Renal cortical epithelial cell (primary cell): ENCODE results near the gene CREB5. TPM values are rescaled to one million over a fixed set of nuclear protein-coding genes. Genes with fewer than 3 reads are reported as not detected.
"Not testable (repeated sequence)": the region's sequence is repeated elsewhere in the genome, so short reads cannot be mapped to it uniquely, and the experiment has no call there.

ENCODE experiments used
- DNase-seq: peaks from one replicate; pipeline ENCODE4 v3.0.0-alpha.2; 2011; ENCODE audit warnings: low read depth
- total RNA-seq: library from RNA; depleted of rRNA; stranded (reverse); fragments of >200 nt; gene quantifications from 2 replicates; pipeline ENCODE4 v1.2.3, GENCODE V29; 2014

CREB5 gene
- total RNA-seq, 1 donor from 2014 or later: 14.1 TPM

DNA sequence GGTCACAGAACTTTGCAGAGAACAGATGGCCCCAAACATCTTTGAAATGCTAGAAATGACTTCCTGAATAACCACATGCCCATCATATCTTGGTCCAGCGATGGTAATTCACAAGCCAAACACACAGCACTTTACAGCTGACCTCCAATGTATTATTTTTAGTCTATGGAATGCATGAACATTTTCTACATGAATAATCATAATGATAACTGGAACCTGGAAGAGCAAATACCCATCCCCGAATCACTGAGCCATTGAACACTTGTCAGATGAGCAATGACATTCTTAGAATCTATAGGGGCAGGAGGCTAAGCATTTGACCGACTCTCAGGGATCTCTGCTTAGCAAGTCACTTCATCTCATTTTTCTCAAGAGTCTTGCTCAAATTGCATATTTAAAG, 167.3 kb downstream of the CREB5 start:
- DNase-seq: no peak

DNA sequence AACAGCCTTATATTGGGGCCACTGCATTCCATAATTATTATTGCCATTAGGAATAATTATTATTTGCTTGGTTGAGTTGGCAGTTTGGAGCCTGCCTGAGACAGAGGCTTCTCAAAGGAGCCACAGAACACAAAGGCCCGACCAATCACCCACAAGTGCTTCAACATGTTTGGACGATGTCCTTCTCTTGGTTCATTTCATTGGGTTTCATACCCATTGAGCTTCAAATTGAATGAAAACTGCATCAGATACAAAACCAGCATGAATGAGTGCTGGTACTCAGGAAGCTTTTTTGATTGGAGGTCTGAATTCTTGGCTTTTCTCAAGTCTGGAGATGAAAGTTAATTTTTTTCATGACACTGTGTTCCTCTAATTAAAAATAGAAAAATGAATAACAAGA, 168.3 kb downstream of the CREB5 start:
- DNase-seq: no peak

DNA sequence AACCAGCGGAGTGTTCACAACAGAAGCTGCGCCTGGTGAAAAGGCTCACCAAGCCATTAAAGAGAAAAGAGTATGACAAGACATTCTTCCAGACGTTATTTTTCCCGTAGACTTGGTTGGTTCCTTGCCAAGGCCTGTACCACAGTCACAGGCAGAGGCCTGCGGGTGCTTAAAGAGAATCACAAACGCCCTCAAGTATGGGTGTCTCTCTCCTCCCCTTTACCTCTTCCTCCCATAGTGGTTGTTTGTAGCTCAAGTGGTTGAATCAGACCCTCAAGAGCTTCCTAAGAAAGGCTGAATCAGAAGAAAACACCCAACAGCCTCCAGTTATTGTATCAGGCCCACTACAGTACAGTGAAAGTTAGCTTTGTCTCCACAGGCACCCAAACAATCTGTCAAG, 169.0 kb downstream of the CREB5 start:
- no peak for DNase-seq

DNA sequence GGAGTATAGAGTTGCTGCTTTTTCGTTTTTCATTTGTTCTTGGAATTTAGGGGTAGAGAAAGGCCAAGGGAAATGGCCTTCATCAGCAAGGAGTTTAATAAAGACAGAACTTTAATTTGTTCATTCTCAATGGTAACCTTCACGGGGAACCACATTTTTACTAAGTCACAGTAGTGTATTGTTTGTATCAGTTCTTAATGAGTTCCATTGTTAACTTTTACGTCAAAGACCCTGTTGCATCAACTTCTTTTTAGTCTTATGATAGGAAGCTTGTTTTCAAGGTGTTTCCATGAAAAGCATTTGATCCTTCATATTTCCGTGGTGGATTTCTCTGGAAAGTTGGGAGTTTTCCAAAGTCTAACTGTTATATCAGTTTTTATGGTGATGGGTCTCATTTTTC, 169.9 kb downstream of the CREB5 start:
- DNase-seq: no peak

DNA sequence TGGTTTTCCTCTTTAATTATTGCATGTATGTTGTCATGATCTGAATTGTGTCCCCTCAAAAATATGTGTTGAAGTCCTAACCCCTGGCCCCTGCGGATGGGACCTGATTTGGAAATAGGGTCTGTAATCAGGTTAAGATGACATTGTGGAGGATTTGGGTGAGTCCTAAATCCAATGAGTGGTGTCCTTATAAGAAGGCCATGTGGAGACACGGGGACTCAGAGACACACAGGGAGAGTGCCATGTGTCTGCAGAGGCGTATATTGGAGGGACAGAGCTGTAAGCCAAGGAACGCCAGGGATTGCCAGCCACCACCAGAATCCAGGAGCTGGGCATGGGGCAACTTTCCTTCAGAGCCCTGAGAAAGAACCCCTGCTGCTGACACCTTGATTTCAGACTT, 171.9 kb downstream of the CREB5 start:
- DNase-seq: no peak

DNA sequence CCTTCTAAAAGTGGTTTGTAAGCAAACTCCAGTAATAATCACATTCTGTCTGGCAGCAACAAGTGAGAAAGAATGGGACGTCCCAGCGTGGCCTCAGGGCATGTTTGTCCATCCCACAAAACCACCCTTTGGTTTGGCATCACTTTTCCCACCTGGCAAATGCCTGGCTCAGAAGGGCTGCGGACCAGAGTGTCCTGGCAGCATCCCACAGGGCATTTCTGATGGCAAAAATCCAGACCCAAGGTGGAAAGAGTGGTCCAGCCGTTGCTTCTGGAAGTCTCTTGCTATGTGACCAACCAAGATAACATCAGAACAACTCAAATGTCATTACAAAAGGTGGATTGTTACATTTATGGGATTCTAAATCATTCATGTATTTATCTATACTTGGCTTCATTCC, 174.4 kb downstream of the CREB5 start:
- peak; percentile 67 for DNase-seq

DNA sequence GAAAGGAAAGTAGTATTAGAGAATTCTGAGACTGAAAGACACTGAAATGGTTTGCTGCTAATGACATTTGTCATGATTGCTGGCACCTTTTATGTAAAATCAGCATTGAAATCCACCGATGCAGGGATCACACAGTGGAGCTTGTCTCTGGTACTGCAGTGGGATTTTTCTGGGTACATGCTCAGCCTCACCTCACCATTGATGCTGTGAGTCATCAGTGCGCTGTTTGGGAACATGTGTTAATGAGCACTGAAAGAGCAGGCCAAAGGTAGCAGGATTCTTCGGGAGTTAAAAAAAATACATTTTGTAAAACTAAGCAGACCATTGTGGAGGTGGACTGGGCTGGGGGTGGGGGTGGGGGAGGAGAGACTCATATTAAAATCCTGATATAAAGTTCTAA, 174.9 kb downstream of the CREB5 start:
- DNase-seq: peak; percentile 87

DNA sequence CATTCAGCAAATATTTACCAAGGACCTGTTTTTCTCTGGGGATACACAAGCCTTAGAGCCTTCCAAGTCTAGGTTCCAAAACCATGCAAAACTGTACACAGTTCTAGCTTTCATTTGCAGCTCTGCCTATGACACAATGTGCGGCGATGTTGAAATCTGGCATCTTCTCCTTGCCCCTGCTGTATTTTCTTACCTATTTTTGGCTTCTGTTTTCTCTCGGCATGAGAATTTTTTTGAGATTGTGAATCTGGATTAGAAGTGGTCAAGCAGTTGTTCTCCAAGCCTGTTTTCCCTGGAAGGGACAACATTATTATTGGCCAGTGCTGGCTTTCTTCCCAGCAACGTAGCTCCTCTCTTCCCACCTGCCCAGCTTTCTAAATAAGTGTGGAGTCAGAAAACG, 176.3 kb downstream of the CREB5 start:
- DNase-seq: no peak

DNA sequence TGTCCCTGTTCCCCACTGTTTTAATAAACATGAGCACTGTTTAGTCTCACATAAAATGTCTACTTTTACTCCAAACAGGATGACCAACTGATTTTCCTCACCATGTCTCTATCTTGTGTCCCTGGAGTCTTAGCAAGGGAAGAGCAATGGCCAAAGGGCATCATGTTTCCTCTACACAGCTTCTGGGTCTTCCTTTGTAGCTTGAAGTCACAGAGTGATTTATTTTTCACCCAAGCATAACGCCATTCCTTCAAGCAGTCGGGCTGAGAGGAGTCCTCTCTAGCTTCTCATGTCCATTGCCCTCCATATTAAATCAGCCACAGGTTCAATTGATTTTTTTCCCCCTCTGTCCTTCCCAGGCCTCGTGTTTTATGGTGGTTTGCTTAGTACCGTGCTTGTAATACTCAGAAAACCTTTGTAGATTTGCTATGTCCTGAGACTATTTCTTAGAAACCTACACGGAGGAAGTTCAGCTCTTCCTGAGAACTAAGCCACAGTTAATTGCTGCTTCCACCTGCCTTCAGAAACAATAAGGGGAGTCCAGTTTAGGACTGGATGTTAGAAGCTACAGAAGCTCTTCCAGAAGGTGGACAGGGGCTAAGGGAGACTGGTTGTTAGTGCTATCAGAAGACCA, 178.8 kb downstream of the CREB5 start:
- DNase-seq: no peak

DNA sequence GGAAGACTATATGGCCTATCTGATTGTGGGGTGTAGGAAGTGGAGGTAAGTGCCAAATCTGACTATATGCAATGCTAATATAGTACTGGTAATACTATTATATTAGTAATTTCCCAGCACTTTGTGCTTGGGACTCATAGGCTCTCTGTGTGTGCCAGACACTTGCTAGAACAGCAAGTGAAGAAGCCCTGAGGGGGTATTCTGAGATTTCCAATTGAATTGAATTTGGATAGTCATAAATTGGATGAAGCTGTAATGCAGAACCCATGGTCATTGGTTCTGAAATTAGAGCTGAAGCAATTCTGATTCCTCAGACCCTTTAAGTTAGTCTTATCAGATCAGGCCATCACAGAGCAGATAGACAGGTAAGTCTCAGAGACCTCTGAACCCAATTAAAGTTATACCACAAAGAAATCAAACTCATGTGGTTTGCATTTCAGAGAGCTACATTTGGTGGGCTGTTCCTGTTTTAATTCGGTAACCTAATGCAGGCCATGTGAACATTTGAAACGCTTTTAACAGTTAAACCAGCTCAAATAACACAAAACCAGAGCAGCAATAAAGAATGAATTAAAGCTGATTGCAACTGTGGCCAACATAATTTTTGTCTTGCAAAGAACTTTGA, 179.5 kb downstream of the CREB5 start:
- DNase-seq: no peak

DNA sequence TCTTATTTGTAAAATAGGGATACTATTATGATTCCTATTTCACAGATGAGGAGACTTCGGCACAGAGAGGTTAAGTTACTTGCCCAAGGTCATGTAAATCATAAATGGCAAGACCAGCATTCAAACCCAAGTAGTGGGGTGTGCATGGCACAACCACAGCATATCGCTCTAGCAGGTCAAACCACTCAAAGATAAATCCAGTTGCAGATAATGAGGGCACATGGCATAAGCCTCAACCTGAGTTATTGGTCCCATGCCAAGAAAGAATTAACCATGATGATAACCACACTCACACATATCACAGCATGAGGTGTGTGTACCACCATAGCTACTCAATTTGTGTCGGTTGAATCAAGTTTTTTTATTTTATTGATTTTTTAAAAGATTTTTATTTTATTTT, 180.5 kb downstream of the CREB5 start:
- DNase-seq: no peak

DNA sequence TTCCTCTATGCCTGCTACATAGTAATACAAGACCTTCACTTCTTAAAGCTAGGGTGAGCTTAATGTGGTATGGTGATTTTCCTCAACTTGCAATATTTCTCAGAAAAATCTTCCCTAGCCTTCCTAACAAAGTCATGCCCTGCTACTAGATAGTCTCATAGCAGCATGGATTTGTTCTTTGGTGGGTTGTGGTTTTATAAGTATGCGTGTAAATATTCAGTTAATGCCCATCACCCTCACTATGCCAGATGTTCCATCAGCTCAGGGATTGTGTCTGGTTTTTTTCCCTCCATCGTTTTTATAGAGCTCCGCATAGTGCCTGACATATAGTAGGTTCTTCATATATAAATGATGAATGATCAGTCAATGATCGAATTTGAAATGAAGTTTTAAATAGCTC, 182.8 kb downstream of the CREB5 start:
- no peak for DNase-seq

DNA sequence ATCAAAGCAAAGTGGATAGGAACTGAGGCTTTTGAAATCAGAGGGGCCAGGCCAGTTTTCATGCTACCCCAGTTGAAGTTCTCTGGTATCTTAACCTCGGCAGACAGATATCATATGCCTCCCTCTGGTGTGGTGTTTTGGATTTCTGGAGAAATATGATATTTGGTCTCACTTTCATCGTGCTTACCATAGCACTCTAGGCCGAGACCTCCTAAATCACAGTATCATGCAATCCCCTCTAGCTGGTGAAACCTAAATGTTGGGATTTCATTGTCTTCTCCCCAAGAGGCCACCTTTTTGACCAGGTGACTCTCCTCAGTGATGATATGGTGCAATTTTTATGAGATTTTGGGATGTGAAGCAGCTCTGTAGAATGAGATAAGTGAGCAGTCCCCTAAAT, 183.5 kb downstream of the CREB5 start:
- no peak for DNase-seq

DNA sequence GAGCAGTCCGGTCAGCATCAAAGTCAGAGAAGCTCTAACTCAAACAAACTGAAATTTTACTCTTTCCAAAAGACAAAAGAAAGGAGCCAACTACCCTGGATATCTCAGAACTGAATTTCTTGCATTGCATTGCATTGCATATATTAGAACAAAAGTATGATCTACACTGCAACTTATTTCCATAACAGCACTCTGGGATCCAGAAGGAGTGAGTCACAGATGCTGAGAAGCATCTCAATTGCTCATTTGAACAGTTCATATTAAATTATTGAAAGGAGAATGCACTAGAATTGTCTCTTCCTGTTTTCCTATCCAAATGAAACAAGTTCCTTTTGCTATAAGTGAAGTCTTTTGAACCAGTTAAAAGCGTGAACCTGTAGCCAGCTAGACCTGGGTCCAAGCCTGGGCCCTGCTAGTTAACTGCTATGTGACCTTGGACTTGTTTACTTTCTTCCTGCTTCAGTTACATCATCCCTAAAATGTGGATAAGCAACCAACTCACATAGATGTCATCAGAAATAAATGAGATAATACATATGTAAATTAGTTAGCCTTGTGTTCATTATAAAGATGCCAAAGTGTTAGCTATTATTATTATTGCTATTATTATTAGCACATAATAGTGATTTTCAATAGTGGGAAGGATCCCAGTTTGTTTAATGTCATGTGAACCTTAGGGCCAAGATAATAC, 184.1 kb downstream of the CREB5 start:
- peak; percentile 17 for DNase-seq

DNA sequence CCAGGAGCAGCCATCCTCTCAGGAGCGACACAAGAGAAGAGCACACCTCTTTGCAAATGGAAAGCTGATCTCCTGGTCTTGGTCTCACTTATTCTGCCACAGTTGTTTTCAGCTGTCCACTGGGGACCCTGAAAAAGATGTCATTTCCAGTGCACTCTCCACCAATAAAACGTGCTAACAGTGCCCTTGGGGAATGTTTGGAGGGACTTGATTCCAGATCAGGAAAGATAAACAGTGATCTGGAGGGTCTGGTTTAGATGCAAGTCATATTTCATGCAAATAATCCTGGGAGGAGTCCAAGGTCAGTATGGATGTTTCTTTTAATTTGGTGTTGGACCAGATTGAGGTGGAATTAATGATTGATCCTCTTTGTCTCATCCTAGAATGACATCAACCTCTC, 185.0 kb downstream of the CREB5 start:
- DNase-seq: no peak

DNA sequence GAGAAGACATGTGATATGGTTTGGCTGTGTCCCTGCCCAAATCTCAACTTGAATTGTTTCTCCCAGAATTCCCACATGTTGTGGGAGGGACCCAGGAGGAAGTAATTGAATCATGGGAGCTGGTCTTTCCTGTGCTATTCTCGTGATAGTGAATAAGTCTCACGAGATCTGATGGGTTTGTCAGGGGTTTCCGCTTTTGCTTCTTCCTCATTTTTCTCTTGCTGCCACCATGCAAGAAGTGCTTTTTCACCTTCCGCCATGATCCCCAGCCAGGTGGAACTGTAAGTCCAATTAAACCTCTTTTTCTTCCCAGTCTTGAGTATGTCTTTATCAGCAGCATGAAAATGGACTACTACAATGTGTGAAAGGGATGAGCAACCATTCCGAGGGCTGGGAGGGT, 185.7 kb downstream of the CREB5 start:
- DNase-seq: not testable (repeated sequence)

DNA sequence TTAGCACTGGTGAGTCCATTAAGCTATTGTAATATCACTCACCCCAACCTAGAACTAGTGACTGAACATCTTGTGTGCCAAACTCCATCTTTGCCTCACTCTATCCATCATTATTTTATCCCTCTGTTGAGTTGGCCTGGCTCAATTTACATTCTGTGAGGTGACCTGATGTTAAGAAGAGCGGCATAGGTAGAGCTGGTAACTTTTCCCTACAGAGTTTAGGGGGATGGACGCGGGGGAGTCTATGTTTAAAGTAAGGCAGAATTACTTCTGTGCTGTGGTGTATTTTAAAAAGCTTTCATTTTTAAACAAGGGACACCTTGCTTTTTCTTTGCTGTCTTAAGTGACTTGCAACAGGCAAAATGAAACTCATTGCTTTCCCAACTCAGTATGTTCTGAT, 186.3 kb downstream of the CREB5 start:
- no peak for DNase-seq

DNA sequence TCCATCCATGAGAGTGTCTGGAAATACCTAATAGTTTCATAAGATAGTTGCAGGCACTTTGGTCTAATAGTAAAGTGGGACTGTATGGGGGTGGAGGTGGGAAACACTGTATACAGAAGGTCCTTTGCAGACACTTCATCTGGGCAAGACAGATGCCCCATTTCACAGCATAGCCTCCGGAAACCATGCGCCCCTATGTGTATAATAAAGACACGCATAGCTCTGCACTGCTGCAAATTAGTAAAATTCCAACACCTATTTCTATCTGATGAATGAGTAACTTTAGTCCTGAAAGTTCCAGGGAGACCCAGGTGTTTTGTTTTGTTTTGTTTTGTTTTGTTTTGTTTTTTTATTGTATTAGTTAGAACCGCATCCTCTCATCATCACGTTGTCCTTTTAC, 187.1 kb downstream of the CREB5 start:
- DNase-seq: no peak

DNA sequence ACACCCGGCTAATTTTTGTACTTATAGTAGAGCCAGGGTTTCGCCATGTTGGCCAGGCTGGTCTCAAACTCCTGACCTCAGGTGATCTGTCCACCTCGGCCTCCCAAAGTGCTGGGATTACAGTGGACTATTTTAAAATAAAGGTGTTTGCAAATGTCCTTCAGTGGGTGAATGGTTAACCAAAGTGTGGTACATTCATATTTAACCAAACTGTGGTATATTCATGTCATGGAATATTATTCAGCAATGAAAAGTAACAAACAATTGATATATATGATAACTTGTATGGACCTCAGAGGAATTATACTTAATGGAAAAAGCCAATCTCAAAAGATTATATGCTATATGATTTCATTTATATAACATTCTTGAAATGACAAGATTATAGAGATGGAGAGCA, 190.0 kb downstream of the CREB5 start:
- DNase-seq: no peak

DNA sequence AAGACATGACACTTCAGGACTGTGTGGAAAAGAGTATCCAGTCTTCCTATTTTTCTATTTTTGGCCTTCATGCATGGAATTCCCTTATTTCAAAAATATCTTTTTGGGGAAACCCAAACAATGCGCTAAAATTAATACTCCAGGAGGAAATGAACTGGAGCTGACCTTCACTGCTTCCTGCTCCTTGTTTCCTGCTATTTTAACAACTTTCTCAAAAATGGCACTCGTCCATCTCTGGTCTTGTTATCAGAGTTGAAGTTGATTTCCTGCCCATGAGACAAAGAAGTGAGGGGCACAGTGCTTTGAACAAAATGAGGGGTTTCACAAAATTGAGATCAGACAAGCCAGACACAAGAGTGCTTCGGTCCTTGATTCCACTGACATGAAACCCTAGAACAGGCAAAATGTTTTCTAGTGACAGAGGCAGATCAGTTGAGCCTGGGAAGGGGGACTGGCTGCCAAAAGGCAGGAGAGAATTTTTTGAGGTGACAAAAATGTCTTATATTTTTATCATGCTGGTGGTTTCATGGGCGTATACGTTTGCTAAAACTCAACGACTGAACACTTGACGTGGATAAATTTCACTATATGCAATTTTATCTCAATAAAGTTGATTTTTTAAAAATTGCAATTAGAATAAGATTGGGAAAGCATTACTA, 193.2 kb downstream of the CREB5 start:
- DNase-seq: no peak

DNA sequence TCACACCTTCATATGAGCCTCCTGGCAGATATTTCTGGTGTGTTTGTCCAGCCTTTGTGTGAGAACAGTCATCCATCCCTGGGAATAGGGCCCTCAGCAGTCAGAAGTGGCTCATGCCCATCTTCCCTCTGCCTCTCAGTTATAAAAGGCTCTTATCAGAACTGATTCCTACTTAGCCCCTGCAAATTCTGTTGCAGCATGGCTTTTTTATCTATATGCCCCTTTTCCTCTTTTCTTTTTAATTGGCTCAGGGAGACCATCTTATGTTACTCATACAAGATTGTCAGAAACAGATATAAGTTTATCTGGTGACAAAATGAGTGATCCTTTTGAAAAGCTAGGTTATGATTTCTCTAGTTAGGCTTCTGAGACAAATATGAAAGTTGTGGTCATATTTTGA, 194.1 kb downstream of the CREB5 start:
- DNase-seq: no peak

DNA sequence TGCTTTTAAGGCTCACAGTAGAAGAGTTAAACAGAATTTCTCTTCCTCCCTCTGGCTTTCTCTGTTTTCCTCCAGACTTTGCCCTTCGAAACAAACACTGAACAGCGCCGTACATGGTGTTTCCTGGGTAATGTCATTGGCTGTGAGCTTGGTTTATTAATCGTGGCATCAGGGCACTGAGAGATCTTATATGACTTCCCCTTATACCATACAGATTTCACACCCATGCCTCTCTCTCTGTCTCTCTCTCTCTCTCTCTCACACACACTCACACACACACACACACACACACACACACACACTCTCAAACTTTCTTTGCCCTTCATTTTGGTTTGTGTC, 195.5 kb downstream of the CREB5 start:
- peak; percentile 29 for DNase-seq

DNA sequence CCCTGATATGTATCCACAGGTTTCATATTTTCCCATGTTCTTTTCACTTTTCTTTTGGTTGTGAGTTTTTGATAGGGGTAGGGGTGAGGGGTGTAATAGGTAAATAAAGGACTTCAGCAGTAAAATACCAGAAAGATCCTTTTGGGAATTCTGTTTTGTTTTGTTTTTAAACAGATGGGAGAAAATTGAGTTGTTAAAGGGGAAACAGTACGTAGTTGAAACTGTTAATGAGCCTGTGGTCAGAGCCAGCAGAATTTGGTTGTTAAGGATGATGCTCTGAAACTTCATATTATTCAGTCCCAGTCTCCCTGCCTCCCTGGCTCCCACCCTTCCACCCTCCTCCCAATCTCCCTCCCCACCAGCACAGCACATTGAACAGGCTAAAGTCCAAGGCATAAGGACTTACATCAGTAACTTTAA, 195.9 kb downstream of the CREB5 start:
- no peak for DNase-seq
